SHP77 (cell line): ENCODE results near the gene CACNA1C.

Experiments
- DNase-seq, 2 experiments: peaks; one replicate each; lab custom pipeline; 2025; lab: John Stamatoyannopoulos, UW

CACNA1C gene

GRCh38 chr12:2198542-2198941, 145.8 kb downstream of the CACNA1C start:
- DNase-seq = no peak

GRCh38 chr12:2205996-2206395, 153.2 kb downstream of the CACNA1C start:
- no peak for DNase-seq

- no peak for DNase-seq
Measured at GRCh38 chr12:2208837-2209635, 156.2 kb downstream of the CACNA1C start.

- no peak for DNase-seq
Measured at GRCh38 chr12:2211119-2211518, 158.3 kb downstream of the CACNA1C start.

DNA sequence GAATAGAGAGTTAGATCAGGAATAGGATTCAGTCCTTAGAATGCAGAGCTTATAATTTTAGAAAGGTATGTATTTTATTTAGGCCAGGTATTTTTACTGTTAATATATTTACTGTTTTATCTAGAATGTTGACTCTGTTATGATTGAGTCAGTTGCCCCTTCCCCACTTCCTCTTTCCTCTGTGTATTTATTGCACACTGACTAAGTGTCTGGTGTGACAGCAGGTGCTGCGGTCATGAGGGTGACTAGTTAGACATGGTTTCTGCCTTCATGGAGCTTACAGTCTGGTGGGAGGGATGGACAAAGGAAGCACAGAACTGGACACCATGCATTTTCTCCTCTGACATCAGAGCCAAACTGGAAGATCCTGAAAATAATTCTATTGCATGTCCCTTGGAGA, 159.8 kb downstream of the CACNA1C start:
- no peak for DNase-seq

DNA sequence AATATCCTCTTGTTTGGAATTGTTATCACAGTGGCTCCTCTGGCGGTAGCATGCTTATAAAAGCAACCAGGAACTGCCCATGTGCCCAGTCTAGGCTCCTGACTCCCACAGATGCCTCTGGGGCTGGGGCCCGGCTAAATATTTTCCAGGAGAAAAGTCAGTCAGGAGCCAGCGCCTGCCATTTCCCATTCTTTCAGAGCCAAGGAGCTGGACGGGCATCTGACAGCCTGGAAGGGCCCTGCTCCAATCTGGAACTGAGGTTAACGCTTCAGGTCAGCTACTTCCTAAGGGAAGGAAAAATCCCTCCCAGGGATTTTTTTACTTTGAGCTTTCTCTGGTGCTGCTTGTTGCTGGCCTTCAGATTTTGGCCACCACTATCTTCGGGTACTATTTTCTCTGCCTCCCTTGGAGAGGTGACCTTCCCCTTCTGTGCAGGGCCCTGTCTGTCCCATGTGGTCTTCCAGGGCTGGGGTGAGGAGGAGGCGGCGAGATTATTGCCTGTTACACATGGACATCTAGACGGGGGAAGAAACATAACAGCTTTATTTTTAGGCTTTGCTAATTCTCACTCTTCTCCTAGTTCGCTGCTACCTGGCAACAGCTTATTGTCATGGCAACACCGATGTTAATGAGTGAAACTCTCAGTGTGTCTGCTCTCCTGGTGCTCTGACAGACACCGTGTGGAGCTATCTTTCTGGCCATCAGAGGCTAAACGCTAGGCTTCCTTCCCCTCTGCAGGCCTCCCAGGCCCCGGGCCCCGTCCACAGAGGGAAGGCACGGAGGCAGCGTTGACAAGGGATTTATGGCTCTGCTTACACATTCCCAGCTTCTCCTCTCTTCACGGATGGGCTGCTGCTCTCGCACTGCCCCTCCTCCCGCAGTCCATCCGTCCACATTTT, 160.4 kb downstream of the CACNA1C start:
- DNase-seq = no peak

DNA sequence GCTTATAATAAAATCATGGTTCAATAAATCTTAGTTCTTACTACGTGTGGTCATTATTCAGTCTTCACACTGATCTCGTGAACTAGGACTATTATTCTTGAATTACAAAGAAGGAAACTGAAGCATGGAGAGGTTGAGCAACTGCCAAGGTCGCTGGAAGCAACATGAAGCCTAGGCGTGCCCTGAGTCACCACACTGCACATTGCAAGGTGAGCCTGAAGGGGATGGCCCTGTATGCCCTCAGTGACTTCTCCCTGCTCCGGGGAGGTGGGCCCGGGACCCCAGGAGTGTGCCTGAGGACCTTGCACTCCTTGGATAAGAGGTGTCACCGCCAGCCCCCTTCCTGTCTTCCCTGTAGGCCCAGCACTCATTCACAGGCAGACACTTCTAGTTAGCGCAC, 161.6 kb downstream of the CACNA1C start:
- DNase-seq = no peak

DNA sequence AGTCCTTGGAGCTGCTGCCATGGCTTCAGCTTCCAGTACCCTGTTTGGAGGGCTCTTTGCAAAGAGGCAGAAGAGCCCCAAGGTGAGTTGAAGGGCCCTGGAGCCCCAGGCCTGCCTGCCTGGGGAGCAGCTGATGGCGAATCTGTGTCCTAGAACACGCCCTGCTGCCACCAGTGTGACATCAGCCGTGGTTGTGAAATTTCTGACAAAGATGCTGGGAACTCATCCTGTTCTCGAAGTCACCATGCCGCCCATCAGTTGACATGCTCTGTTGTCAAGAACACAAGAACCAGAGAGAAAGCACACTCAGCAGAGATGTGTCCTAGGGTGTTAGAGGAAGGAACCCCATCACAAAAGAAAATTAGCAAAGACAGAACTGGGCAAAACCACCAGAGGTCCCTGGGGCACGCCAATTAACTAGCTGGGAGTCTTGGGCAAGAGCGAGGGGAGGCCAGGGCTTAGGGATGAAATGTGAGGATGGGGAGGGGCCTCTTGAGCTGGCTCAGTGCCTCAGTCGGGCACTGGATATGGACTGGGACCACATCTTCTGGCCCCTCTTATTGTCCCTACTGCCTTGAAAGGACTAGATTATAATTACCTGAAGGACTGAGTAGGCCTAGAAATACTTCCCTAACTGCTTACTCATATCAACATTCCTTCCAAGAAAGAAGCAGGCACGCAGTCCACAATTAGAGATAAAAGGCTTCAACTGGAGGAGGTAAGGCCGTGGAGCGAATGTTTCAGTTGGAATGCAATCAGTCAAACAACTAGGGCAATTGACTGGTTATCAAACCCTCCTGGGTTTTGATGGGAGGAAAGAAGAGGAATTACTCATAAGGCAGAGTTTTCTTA, 163.1 kb downstream of the CACNA1C start:
- DNase-seq = no peak

DNA sequence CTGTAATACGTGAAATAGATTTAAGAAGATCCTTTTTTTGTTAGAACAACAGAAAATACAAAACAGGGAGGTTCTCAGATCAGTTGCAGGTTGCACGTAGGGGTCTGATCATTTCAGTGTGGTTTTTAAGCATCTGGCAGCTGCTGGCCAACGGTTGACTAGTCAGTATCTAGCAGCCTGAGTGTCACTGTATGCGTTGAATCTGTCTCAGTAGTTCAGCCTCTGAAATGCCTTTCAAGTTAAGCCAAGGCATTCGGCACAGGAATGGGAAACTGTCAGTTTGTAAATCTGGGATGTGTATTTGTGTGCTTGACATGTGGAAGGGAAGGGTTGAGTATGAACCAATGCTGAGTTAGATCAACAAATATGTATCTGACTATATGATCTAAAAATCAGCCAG, 165.9 kb downstream of the CACNA1C start:
- no peak for DNase-seq

DNA sequence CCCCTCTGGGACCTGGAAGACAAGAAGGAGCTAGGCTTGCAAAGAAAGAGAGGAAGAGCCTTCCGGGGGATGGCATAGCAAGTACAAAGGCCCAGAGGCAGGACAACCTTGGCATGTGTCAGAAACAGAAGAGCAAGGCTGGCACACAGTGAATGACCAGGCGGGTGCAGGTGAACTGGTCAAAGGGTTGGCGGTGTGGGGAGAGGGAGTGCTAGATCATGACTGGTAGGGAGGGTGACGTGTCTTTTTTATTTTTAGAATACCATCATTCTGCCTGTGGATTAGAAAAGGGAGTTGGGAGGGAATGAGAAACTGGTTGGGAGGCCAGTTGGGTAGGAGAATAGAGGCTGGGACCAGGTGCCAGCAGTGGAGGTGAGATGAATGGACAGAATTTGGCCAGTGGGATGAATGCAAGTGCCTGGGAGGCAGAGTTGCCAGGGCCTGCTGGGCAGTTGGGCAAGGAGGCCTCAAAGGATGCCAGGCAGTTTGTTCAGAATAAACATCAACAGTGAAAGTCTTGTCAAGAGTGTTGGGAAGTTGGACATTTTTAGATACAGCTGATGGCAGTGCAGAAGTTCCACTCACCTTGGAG, 168.3 kb downstream of the CACNA1C start:
- DNase-seq = no peak

DNA sequence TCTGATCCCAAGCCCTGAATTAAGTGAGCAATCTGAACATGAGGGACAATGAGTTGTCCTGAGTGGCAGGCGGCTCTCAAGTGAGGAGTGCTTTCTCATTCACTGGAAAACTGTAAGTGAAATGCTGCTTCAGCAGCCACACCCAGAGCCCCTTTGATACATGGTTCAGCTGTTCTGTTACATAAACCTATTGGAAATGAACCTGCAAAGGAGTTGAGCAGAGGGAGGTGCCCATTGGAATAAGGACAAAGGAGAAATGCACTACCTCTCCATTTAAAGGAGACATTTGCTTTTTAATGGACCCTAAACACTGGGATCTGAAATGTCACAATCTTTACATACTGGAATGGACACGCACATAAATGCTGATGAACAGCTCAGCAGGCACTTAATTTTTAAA, 169.9 kb downstream of the CACNA1C start:
- no peak for DNase-seq

GRCh38 chr12:2224961-2225360, 172.2 kb downstream of the CACNA1C start:
- DNase-seq = no peak

GRCh38 chr12:2225696-2226095, 172.9 kb downstream of the CACNA1C start:
- no peak for DNase-seq

- no peak for DNase-seq
Measured at GRCh38 chr12:2226641-2227040, 173.9 kb downstream of the CACNA1C start.

DNA sequence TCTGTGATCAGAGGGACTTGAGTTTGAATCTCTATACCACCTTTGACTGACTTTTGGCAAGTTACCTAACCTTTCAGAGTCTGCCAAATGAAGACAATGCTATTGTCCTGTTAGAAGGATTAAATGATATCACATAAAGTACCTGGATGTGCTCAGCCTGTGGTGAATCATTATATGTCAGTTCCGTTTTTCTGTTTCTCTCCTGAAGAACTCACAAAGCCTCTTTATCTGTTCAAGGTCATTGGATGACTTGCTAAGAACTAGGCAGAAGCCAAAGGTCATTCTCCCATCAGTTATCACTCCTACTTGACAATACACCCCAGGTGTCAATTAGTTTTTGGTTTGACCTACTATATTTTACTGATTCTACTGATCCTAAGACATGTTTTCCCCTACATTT, 174.6 kb downstream of the CACNA1C start:
- no peak for DNase-seq

GRCh38 chr12:2228535-2228934, 175.7 kb downstream of the CACNA1C start:
- no peak for DNase-seq

- DNase-seq = no peak
Measured at GRCh38 chr12:2229661-2230539, 177.1 kb downstream of the CACNA1C start.

DNA sequence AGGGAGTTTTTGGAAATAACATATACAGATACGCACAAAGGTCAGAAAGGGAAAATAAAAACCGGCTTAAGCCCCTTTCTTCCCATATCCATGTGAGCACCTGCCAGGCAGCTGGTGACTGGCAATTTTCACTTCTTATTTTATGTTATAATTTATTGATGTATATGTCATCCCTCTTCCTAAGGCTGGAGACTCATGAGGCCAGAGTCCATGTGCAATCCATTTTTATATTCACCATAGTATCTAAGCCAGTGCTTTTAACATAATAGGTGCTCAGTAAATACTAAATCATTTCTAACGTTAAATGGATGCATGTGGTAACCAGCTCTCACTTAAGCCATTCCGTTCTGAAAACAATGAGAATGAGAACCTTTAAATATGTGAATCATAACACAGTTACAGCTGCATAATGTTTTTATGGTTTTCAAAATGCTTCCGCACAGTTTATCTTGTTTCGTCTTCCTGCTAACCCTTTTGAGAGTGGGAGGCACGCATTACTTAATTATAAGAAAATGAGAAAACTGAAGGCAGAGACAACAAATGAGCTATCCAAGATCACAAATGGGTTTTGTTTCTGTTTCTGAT, 178.3 kb downstream of the CACNA1C start:
- no peak for DNase-seq

GRCh38 chr12:2231956-2232355, 179.2 kb downstream of the CACNA1C start:
- no peak for DNase-seq

- no peak for DNase-seq
Measured at GRCh38 chr12:2233034-2233433, 180.2 kb downstream of the CACNA1C start.
